Retinal pigment epithelial cell (primary cell): ENCODE results near the gene OOSP4B.
"Not testable (repeated sequence)": the region's sequence is repeated elsewhere in the genome, so short reads cannot be mapped to it uniquely, and the experiment has no call there.

Experiments
- DNase-seq: peaks from one replicate; pipeline ENCODE4 v3.0.0-alpha.2; 2010; ENCODE audit warnings: low read depth
- H3K4me3 ChIP-seq: 2 replicates; pipeline ENCODE4 v1.5.1; 2011; ENCODE audit warnings: mild to moderate bottlenecking, low read length, control low read depth, moderate library complexity
- TF ChIP-seq, protein P1 (sequence below): conservative IDR thresholded peaks from 2 replicates; pipeline ENCODE4 v1.5.1; 2011; ENCODE audit warnings: low read depth, low read length, control low read depth, inconsistent platforms

OOSP4B gene

DNA sequence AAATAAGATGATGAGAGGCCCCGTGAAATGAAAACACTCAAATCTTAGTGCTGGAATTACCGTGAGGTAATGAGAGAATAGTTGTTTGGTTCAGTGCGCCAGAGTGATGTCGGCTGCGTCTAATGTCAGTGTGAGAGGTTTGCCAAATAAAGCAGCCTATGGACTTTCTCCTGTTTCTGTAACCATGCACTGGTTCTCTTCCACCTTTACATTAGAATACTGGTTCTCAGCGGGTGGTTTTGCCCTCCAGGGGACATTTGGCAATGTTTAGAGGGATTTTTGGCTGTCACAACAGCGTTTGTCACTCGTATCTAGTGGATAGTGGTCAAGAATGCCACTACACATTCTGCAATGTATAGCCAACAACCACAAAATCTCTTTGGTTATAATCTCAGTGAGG lies 1.1 kb downstream of the OOSP4B start:
- H3K4me3 ChIP-seq = no peak overlapping the region
- no peak for DNase-seq
- TF ChIP-seq, protein P1, sequence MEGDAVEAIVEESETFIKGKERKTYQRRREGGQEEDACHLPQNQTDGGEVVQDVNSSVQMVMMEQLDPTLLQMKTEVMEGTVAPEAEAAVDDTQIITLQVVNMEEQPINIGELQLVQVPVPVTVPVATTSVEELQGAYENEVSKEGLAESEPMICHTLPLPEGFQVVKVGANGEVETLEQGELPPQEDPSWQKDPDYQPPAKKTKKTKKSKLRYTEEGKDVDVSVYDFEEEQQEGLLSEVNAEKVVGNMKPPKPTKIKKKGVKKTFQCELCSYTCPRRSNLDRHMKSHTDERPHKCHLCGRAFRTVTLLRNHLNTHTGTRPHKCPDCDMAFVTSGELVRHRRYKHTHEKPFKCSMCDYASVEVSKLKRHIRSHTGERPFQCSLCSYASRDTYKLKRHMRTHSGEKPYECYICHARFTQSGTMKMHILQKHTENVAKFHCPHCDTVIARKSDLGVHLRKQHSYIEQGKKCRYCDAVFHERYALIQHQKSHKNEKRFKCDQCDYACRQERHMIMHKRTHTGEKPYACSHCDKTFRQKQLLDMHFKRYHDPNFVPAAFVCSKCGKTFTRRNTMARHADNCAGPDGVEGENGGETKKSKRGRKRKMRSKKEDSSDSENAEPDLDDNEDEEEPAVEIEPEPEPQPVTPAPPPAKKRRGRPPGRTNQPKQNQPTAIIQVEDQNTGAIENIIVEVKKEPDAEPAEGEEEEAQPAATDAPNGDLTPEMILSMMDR = no peak

DNA sequence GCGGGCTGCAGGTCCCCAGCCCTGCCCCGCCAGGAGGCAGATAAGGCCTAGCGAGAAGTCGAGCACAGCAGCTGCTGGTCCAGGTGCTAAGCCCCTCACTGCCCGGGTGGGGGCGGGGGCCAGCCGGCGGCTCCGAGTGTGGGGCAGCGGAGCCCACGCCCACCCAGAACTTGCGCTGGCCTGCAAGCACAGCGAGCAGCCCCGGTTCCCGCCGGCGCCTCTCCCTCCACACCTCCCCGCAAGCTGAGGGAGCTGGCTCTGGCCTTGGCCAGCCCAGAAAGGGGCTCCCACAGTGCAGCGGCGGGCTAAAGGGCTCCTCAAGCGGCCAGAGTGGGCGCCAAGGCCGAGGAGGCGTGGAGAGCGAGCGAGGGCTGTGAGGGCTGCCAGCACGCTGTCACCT lies 3.4 kb downstream of the OOSP4B start:
- H3K4me3 ChIP-seq, DNase-seq: not testable (repeated sequence)

DNA sequence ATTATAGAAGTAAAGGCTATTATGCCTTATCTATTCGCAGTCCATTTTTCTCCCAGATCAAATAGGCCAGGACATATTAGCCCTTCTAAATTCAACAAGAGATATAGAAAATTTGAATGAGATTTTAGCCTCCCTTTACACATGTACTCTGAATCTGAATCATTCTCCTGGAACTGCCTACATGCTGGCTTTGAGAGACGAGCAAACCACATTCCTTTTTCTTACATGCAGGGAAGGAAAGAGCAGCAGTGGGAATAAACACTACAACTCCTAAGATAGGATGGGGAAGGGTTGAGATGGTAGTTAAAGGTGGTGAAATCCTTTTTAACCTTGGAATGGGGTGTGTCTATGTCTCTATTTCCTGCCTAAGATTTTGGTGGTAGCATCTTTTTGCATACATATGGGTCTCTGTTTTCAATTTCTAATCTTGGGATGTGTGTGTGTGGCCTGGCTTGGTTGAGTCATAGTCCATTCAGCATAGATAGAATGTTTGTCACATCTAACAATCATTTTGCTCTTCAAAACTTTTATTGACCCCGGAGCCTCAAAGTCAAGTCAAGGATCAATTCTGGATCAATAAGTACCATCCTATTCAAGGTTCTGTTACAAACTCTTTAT lies 12.1 kb downstream of the OOSP4B start:
- H3K4me3 ChIP-seq = no peak overlapping the region
- TF ChIP-seq, protein P1 = no peak
- no peak for DNase-seq

DNA sequence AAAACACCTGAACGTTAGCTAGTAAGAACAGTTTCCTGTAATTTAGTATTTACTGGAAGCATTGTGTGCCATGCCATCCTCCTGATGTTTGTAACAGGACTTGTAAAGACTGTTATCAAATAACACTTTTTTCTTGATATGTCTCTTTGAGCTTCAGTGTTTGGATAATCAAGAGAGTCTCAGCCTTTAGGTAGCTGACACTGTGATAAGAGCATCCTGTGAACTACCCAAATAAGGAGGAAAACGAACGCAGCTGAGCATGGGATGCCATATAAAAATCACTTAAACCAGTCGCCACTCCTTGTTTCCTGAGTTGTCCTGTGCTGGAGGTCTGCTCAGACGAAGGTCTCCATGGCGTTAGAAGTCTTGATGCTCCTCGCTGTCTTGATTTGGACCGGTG lies 23.1 kb downstream of the OOSP4B start, which contains the start of gene OOSP2:
OOSP2 (plus strand) TSS at position 301 of the 400 bp plus-strand sequence; CDS start at position 352, 51 bp downstream.
- DNase-seq = no peak
- TF ChIP-seq, protein P1 = no peak

DNA sequence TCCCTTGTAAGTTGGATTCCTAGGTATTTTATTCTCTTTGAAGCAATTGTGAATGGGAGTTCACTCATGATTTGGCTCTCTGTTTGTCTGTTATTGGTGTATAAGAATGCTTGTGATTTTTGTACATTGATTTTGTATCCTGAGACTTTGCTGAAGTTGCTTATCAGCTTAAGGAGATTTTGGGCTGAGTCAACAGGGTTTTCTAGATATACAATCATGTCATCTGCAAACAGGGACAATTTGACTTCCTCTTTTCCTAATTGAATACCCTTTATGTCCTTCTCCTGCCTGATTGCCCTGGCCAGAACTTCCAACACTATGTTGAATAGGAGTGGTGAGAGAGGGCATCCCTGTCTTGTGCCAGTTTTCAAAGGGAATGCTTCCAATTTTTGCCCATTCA lies 33.4 kb downstream of the OOSP4B start:
- DNase-seq, H3K4me3 ChIP-seq: not testable (repeated sequence)

More for the DNA sequence above, 23.1 kb downstream of the OOSP4B start, which contains the start of gene OOSP2:
- H3K4me3 ChIP-seq = no peak within 1 kb of the TSS

DNA sequence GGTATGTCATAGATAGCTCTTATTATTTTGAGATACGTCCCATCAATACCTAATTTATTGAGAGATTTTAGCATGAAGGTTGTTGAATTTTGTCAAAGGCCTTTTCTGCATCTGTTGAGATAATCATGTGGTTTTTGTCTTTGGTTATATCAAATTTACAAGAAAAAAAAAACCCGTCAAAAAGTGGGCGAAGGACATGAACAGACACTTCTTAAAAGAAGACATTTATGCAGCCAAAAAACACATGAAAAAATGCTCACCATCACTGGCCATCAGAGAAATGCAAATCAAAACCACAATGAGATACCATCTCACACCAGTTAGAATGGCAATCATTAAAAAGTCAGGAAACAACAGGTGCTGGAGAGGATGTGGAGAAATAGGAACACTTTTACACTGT lies 33.9 kb downstream of the OOSP4B start:
- not testable (repeated sequence) for H3K4me3 ChIP-seq, DNase-seq

DNA sequence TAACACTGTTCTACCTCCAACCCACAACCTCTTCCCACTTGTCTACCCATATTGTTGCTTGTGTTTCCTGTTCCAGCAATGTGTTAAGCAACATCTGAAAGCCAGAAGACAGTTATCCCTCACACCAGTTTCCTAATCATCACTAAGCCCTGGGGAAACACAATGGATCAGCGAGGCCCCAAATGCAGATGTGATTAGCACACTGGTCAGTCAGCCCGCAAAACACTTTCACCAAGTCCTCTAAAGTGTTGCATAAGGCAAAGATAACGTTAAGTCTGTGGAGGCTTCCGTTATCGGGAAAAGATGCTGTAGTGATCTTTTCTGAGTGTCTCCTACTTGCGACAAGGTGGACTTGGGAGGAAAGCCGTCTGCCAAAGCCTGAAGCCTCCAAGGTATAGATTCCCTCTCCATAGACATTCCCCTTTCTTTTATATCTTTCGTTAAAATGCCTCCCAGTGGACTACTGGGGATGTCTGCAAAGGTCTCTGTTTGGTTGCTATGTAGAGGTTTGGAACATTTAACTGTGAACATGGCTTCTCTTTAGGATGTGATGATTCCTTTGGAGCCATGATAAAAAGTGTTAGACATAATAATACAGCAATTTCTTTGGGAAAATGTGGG lies 39.5 kb downstream of the OOSP4B start, which contains the start of gene MS4A3:
MS4A3 (plus strand) TSS at position 317 of the 621 bp plus-strand sequence. CDS start 4,496 bp downstream, outside the sequence.
- TF ChIP-seq, protein P1 = no peak
- no peak for DNase-seq
- no peak within 1 kb of the TSS for H3K4me3 ChIP-seq

DNA sequence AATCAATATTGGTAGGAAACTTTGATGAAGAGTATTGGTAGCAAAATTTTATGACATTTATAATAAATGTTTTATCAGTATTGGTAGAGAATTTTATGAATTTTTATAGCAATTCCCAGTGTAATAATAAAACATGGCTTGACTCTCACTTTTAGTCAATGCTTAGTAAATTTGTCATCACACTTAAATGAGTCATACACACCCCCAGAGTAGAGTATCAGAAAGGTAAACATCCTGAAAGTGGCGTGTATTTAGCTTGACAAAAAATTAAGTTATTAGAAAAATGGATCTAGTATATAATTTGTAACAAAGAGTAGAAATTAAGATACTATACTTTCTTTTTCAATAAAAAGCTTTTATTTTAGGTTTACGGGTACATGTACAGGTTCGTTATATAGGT lies 42.1 kb downstream of the OOSP4B start:
- TF ChIP-seq, protein P1 = no peak
- no peak overlapping the region for H3K4me3 ChIP-seq
- no peak for DNase-seq
